ENCODE measurements around the gene CERS5.

DNA sequence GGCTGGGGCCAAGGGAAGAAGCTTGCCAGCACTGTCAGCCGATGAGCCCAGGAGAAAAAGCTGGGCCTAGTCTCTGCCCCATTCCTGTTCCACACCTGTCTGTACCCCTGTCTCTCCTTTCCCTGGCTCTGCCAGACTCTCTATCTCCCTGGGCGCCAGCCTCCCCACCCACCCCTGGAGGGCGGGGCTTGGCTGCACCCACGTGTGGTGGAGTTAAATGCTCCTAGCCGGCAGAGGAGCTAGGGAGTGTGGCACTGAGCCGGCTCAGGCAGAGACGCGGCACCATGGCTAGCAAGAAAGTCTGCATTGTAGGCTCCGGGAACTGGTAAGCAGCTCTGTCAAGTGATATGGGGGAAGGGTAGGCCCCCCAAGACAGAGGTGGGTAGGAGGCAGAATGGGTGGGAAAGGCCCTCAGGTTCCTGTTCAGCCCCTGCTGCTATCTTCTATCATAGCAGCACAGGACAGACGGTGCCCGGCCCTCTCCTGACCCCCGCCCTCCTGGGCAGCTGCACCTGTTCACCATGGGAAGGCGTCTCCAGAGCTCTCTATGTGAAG is 63.3 kb downstream of the CERS5 start, which contains the start of gene GPD1:
- TF ChIP-seq, protein P1, sequence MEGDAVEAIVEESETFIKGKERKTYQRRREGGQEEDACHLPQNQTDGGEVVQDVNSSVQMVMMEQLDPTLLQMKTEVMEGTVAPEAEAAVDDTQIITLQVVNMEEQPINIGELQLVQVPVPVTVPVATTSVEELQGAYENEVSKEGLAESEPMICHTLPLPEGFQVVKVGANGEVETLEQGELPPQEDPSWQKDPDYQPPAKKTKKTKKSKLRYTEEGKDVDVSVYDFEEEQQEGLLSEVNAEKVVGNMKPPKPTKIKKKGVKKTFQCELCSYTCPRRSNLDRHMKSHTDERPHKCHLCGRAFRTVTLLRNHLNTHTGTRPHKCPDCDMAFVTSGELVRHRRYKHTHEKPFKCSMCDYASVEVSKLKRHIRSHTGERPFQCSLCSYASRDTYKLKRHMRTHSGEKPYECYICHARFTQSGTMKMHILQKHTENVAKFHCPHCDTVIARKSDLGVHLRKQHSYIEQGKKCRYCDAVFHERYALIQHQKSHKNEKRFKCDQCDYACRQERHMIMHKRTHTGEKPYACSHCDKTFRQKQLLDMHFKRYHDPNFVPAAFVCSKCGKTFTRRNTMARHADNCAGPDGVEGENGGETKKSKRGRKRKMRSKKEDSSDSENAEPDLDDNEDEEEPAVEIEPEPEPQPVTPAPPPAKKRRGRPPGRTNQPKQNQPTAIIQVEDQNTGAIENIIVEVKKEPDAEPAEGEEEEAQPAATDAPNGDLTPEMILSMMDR (conservative IDR thresholded peaks at IDR 0.05; ENCODE audit: low read length): no peak
- TF ChIP-seq EZH2phosphoT487 (IDR thresholded peaks at IDR 0.05; ENCODE audit: borderline replicate concordance, low read depth, low read length): no peak
